SK-N-MC (cell line): ENCODE data around the gene BGN.

Experiments used
- EZH2 ChIP-seq: fragments of 200-600 bp; sonication (generic); IDR thresholded peaks from one replicate; pipeline ENCODE4 v1.6.1; 2017; ENCODE audit warnings: antibody characterized with exemption
- POLR2AphosphoS5 ChIP-seq: IDR thresholded peaks from 2 replicates; pipeline ENCODE4 v1.6.1; 2012; ENCODE audit warnings: mild to moderate bottlenecking, low read depth, low read length, borderline replicate concordance

- TF ChIP-seq EZH2 (no peak), POLR2AphosphoS5 (no peak)
These were observed 1.8 kb downstream of the BGN start for GRCh38 chrX:153496590-153496959.
